GM12878 (cell line): Measurements from ENCODE around the gene PDCL3. TPM values are rescaled to one million over a fixed set of nuclear protein-coding genes. Genes with fewer than 3 reads are reported as not detected.

Experiments
- ATAC-seq: fragments of 200-7000 bp; cut with Tn5 transposase; 3 replicates; pipeline ENCODE4 v1.9.1; 2020; ENCODE audit warnings: mild to moderate bottlenecking, moderate library complexity
- BruUV-seq: library from RNA; stranded (reverse); fragments of 400-500 nt; replicated peaks from 2 replicates; lab custom pipeline; 2021; lab: Mats Ljungman, UMichigan
- CTCF ChIA-PET: fragments of 300-600 bp; sonication (Branson Sonifier 250); formaldehyde crosslinking; extraction: SDS; loops from one replicate; lab custom pipeline; 2021; ENCODE audit warnings: inconsistent platforms; lab: Yijun Ruan, JAX
- POLR2A ChIA-PET: fragments of 350-600 bp; formaldehyde crosslinking; extraction: SDS; loops from one replicate; lab custom pipeline; 2021; ENCODE audit warnings: inconsistent platforms; lab: Charles Lee
- RAD21 ChIA-PET: fragments of 300-600 bp; sonication (Branson Sonifier 250); formaldehyde crosslinking; loops from one replicate; lab custom pipeline; 2023; ENCODE audit warnings: antibody characterized with exemption; ENCODE audit not compliant: unreplicated experiment; lab: Charles Lee
- SMC1A ChIA-PET: fragments of 300-600 bp; sonication (Branson Sonifier 250); formaldehyde crosslinking; loops from one replicate; lab custom pipeline; 2023; ENCODE audit not compliant: unreplicated experiment, uncharacterized antibody; lab: Charles Lee
- DNase-seq: peaks from one replicate; pipeline ENCODE4 v3.0.0-alpha.2; 2011; ENCODE audit warnings: low read depth, low spot score
- FAIRE-seq: peaks from 3 replicates; lab custom pipeline; 2011; peaks lifted over from hg19 to GRCh38; lab: Jason Lieb, UNC
- H2AFZ ChIP-seq: 2 replicates; pipeline ENCODE4 v1.6.0; 2011; ENCODE audit warnings: low read depth, low read length, control low read depth; ENCODE audit not compliant: control insufficient read depth
- H3K27ac ChIP-seq: 2 replicates; pipeline ENCODE4 v1.5.1; 2011; ENCODE audit warnings: control low read depth; ENCODE audit not compliant: control insufficient read depth, insufficient read depth
- H3K27me3 ChIP-seq, 2 experiments: replicated peaks in 1 of 2; 2 replicates each; pipeline versions ENCODE4 v1.6.0 to v1.6.1; 2011; ENCODE audit warnings: low read length in 1 of 2; ENCODE audit not compliant: control insufficient read depth in 2 of 2, insufficient read depth in 2 of 2
- H3K36me3 ChIP-seq, 2 experiments: 2 replicates each; pipeline ENCODE4 v1.5.1; 2011; ENCODE audit warnings: low read length in 1 of 2; ENCODE audit not compliant: control insufficient read depth in 2 of 2, insufficient read depth in 2 of 2
- H3K4me1 ChIP-seq: 2 replicates; pipeline ENCODE4 v1.6.1; 2011; ENCODE audit warnings: mild to moderate bottlenecking, low read length, moderate library complexity, mixed read lengths; ENCODE audit not compliant: control insufficient read depth, insufficient read depth
- H3K4me2 ChIP-seq: 2 replicates; pipeline ENCODE4 v1.6.0; 2011; ENCODE audit warnings: control low read depth; ENCODE audit not compliant: control insufficient read depth, insufficient read depth
- H3K4me3 ChIP-seq: fragments of 200-600 bp; sonication (generic); 2 replicates; pipeline ENCODE4 v1.5.1; 2016
- H3K79me2 ChIP-seq: 2 replicates; pipeline ENCODE4 v1.6.0; 2011; ENCODE audit warnings: low read length; ENCODE audit not compliant: control insufficient read depth, insufficient read depth
- H3K9ac ChIP-seq: 2 replicates; pipeline ENCODE4 v1.8.0; 2011; ENCODE audit warnings: low read length, control low read depth, mixed read lengths; ENCODE audit not compliant: control insufficient read depth, insufficient read depth
- H3K9me3 ChIP-seq: replicated peaks from 3 replicates; pipeline ENCODE4 v1.5.1; 2011; ENCODE audit warnings: mild to moderate bottlenecking, low read length; ENCODE audit not compliant: control insufficient read depth, insufficient read depth
- H4K20me1 ChIP-seq: 2 replicates; pipeline ENCODE4 v1.6.0; 2011; ENCODE audit not compliant: control insufficient read depth, insufficient read depth
- ASH2L ChIP-seq: fragments of 300-600, 200-600 bp; sonication (generic); IDR thresholded peaks from 2 replicates; pipeline ENCODE4 v1.6.1; 2017; ENCODE audit warnings: low read depth, mild to moderate bottlenecking, borderline replicate concordance
- IRF4 ChIP-seq: IDR thresholded peaks from 2 replicates; pipeline ENCODE4 v1.6.1; 2011; ENCODE audit warnings: low read depth, low read length
- WGBS: methylation state at CpG from one replicate; pipeline ENCODE4 v1.1.6; 2016; ENCODE audit warnings: low lambda C conversion rate; ENCODE audit not compliant: insufficient replicate concordance, insufficient coverage; ENCODE audit errors: missing lambda C conversion rate; 5-methylcytosine and 5-hydroxymethylcytosine counted together
- in situ Hi-C: fragments of 300-500 bp; cut with MboI; formaldehyde crosslinking; loops from 9 replicates; pipeline ENCODE4 v1.14.3; 2018; ENCODE audit warnings: mixed read lengths
- intact Hi-C: fragments of 100-400 bp; cut with micrococcal nuclease; formaldehyde crosslinking; loops from one replicate; pipeline ENCODE4 v1.14.2; 2022; ENCODE audit not compliant: unreplicated experiment
- polyA plus RNA-seq, 11 experiments: library from polyadenylated mRNA; depleted of rRNA in 4 of 11; unstranded in 6 of 11; stranded (reverse) in 5 of 11; fragments of >200 nt; fragmentation: Nextera tagmentation in 4 of 11; fragmentation: Illumina TruSeq in 1 of 11; extraction: Ambion mirVana in 4 of 11; extraction: Trizol in 1 of 11; gene quantifications; 1 replicate in 1 of 11; 2 replicates in 10 of 11; pipeline versions ENCODE4 v1.2.1 to v1.2.3, GENCODE V29; 2011 to 2016; ENCODE audit warnings: inconsistent platforms in 2 of 11, missing spikeins in 2 of 11, low read depth in 1 of 11
- total RNA-seq, 4 experiments: library from RNA; depleted of rRNA in 3 of 4; stranded (reverse); fragments of >200 nt in 3 of 4; fragmentation: Illumina TruSeq in 1 of 4; extraction: Trizol in 1 of 4; gene quantifications; 2 replicates each; pipeline versions ENCODE4 v1.2.1 to v1.2.3, GENCODE V29; 2013 to 2021
- TF ChIP-seq, protein P1 (sequence below): fragments of 450-650 bp; IDR thresholded peaks from 2 replicates; pipeline ENCODE4 v1.6.1; 2017; ENCODE audit warnings: mild to moderate bottlenecking, moderate library complexity

The PDCL3 gene
- total and polyA plus RNA-seq, 10 of the 15 experiments (the other 5 are each of a cell fraction or from before 2014, with no cell fraction given): 22.9 to 111 (median 51.1) TPM

DNA sequence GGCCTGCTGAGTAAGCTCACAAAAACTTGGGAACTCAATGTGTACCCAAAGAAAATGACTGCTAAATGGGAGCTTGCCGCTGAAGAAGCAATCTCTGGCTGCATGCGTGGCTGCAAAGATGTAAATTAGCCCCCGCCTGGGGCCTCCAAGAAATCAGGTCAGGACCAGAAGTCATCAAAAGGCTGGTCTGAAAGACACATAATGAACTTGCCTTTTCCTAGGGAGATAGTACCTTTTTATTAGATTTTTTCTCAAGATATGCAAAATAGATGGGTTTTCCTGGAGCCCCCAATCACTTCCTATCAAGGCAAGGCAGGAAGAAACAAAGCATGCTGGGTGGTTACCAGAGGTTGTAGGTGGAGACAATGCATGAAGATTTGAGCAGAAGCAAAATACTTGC, 38.9 kb downstream of the PDCL3 start:
- no peak overlapping the region for H3K27ac ChIP-seq
- RAD21 ChIA-PET: interaction anchor here (1.3 kb wide), 1 partner anchor 339 kb away, joined by 3 read pairs; no protein-coding TSS in a partner anchor
- no peak overlapping the region for H3K4me3 ChIP-seq
- SMC1A ChIA-PET: interaction anchor here (1.3 kb wide), 1 partner anchor 21 kb away, joined by 3 read pairs; no protein-coding TSS in a partner anchor
- in situ Hi-C loops: no loop called here
- intact Hi-C loops: loop anchor here (10.0 kb wide), 1 partner anchor 337 kb away; no protein-coding TSS in a partner anchor
- no peak overlapping the region for H3K4me2 ChIP-seq
- DNase-seq (no peak), FAIRE-seq (no peak)
- no peaks in the 10 kb centered on the region for H3K79me2 ChIP-seq
- no peaks in the 10 kb centered on the region for H3K4me1 ChIP-seq
- no peak overlapping the region for H3K9ac ChIP-seq
- BruUV-seq: no TSS peak
- POLR2A ChIA-PET: no interaction called here
- CTCF ChIA-PET: interaction anchor here (0.6 kb wide), 1 partner anchor 364 kb away, joined by 4 read pairs; no protein-coding TSS in a partner anchor
- WGBS: 30% methylated on average over 3 of the region's 3 CpGs
- no peaks in the 10 kb centered on the region for H3K9me3 ChIP-seq
- TF ChIP-seq, protein P1, sequence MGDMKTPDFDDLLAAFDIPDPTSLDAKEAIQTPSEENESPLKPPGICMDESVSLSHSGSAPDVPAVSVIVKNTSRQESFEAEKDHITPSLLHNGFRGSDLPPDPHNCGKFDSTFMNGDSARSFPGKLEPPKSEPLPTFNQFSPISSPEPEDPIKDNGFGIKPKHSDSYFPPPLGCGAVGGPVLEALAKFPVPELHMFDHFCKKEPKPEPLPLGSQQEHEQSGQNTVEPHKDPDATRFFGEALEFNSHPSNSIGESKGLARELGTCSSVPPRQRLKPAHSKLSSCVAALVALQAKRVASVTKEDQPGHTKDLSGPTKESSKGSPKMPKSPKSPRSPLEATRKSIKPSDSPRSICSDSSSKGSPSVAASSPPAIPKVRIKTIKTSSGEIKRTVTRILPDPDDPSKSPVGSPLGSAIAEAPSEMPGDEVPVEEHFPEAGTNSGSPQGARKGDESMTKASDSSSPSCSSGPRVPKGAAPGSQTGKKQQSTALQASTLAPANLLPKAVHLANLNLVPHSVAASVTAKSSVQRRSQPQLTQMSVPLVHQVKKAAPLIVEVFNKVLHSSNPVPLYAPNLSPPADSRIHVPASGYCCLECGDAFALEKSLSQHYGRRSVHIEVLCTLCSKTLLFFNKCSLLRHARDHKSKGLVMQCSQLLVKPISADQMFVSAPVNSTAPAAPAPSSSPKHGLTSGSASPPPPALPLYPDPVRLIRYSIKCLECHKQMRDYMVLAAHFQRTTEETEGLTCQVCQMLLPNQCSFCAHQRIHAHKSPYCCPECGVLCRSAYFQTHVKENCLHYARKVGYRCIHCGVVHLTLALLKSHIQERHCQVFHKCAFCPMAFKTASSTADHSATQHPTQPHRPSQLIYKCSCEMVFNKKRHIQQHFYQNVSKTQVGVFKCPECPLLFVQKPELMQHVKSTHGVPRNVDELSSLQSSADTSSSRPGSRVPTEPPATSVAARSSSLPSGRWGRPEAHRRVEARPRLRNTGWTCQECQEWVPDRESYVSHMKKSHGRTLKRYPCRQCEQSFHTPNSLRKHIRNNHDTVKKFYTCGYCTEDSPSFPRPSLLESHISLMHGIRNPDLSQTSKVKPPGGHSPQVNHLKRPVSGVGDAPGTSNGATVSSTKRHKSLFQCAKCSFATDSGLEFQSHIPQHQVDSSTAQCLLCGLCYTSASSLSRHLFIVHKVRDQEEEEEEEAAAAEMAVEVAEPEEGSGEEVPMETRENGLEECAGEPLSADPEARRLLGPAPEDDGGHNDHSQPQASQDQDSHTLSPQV: no peak
- TF ChIP-seq IRF4 (no peak), ASH2L (no peak)
- TF ChIP-seq, all 136 proteins: peak for 0
- H3K27me3 ChIP-seq: no peaks in the 10 kb centered on the region
- no peak for ATAC-seq
- H3K36me3 ChIP-seq: no peaks in the 10 kb centered on the region
- H4K20me1 ChIP-seq: no peaks in the 10 kb centered on the region
- peak overlapping the region; percentile 44; the same call in 1 of the 2 replicates for H2AFZ ChIP-seq
